ENCODE results near the gene PRDM5.

PRDM5 gene

GRCh38 chr4:120922381-120923206 lies at the start of gene PRDM5:
Gene PRDM5, minus strand, starts transcription at chr4:120922726. Its CDS starts 118 bp downstream, at chr4:120922608.
- DNase-seq (ENCODE audit: low spot score) = peak; percentile 57

GRCh38 chr4:120971884-120972283 lies 49.4 kb upstream of the PRDM5 start:
- DNase-seq (ENCODE audit: low spot score) = no peak

- no peak for DNase-seq (ENCODE audit: low spot score)
Observed at GRCh38 chr4:120965938-120966337, 43.4 kb upstream of the PRDM5 start.

DNA sequence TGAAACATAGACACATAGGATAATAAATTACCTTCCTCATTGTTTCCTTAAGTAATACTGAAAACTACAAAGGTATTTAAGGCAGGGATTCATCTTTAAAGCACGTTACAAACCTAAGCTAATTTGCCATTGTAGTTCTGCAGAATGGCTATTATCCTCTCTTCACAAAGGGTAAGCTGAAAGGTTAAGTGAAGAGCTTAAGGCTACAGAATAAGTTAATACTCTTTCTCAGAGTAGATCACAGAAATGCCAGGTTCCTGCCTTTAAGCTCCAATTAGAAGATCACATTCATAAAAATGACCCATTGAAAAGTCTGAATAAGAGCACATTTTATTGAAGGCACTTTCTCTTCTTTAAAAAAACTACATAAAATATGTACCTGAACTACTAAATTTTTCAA lies 42.1 kb upstream of the PRDM5 start:
- no peak for DNase-seq (ENCODE audit: low spot score)

DNA sequence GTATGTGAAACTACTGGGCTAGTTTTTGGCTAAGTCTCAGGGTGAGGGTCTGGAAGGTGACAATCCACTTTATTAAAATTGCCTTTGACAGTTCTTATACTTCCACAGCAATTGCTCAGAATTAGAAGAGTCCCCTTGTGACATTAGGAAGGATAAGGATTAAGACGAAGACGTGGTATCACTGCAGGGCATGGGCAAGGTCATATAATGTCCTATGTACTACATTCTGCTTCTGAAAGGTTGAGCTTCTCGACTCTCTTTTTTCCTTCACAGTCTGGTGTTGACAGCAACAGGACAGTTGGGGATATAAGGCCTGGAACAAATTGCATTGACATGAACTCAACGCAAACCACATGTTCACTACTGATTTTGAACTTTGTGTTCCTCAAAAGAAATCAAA lies 40.9 kb upstream of the PRDM5 start:
- DNase-seq (ENCODE audit: low spot score) = no peak

DNA sequence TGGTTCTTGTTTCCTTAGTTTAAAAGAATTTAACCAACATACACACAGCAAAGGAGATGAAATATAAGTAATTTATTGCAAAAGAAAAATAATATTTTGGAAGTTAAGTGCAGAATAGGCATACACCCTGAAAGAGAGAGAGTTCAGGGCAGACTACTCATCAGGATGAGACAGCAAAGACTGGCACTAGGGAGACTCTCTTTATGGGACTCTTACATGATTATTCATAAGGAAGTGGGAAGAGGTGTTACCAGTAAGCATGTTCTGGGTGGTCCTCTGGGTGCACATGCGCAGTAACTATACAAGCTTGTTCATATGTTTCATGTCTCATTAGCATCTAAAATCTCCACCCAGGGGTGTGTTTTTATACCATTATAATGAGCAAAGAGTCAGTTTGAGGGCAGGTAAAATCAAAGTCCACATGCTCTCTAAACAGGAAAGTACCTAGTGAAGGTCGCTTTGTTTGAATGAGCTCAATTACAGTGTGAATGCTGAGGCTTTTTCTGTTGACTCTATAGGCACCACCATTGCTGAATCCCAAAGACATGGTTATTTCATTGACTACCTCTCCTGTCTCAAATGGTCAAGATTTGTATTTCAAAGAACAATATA lies 38.2 kb upstream of the PRDM5 start:
- no peak for DNase-seq (ENCODE audit: low spot score)

DNA sequence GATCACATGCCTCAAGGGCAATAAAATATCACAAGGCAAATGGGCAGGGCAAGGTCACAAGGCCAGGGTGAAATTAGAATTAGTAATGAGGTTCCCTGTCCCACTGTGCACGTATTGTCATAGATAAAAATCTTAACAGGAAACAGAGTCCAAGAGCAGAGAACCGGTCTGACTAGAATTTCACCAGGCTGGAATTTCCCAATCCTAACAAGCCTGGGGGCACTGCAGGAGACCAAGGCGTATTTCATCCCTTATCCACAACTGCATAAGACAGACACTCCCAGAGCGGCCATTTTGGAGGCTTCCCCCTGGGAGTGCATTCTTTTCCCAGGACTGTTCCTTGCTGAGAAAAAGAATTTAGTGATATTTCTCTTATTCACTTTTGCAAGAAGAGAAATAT lies 25.9 kb upstream of the PRDM5 start:
- no peak for DNase-seq (ENCODE audit: low spot score)

GRCh38 chr4:120942776-120943175 lies 20.2 kb upstream of the PRDM5 start:
- DNase-seq (ENCODE audit: low spot score) = no peak

DNA sequence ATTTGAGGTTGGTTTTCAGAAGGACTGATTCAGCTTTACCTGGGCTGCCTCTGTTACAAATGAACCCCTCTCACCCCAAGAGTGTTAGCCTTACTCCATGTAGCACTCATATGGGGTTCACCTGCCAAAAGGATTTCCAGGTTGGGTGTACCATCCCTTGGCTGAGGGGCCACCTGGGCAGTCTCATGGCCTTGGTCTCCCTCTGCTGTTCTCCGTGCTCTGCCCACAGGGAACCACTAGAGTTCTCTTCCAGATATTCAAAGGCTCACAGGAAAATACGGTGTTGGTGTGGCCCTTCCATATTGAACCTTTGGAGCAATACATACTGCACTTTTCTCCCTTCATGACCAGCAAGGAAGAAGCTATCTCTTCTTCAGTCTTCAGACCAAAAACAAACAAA lies 18.0 kb upstream of the PRDM5 start:
- no peak for DNase-seq (ENCODE audit: low spot score)

DNA sequence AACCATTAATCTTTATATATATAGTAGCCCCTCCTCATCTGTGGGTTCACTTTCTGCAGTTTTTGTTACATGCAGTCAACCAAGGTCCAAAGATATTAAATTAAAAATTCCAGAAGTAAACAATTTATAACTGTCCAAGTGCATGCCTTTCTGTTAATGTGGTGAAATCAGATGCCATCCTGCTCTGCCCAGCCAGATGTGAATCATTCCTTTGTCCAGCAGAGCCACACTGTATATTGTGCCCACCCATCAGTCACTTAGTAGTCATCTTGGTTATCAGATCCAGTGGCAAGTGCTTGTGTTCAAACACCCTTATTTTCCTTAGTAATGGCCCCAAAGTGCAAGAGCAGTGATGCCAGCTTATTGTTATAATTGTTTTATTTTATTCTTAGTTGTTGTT lies 17.2 kb upstream of the PRDM5 start:
- no peak for DNase-seq (ENCODE audit: low spot score)

DNA sequence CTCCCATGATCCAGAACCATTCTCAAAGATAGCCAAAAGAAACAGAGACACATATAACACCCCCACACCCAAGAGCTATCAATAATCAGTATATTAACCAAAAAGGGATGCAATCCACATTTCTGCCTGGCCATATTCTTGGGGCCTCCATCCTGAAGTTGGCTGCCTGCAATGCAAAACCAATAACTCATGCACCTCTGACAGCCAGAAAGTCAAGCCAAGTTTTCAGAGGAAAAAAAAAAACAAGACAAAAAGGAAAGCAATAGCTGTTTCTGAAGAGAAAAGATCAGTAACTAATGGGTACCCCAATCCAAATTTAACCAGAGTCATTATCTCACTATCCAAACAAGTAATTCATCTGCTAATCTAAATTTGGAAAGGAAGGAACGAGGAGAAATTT lies 7.3 kb upstream of the PRDM5 start:
- DNase-seq (ENCODE audit: low spot score) = no peak

DNA sequence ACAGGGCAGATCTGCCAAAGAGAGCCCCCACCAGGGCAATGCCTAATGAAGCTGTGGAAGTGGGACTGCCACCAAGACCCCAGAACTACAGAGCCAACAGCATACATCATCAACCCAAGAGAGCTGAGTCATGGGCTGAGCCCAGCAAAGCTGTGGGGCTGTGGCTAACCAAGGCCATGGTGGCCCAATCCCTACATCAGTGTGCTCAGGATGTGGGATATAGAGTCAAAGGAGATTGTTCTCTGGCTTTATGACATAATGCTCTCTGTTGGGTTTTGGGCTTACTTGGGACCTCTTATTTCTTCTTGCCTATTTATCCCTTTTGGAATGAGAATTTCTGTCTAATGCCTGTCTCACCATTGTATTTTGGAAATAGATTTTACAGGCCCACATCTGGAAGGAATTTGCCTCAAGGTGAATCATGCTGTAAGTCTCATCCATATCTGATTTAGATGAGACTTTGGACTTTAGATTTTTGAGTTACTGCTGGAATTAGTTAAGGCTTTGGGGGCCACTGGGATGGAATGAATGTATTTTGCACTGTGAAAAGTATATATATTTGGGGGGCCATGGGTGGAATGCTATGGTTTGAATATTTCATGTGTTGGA lies 5.4 kb upstream of the PRDM5 start:
- DNase-seq (ENCODE audit: low spot score) = no peak

DNA sequence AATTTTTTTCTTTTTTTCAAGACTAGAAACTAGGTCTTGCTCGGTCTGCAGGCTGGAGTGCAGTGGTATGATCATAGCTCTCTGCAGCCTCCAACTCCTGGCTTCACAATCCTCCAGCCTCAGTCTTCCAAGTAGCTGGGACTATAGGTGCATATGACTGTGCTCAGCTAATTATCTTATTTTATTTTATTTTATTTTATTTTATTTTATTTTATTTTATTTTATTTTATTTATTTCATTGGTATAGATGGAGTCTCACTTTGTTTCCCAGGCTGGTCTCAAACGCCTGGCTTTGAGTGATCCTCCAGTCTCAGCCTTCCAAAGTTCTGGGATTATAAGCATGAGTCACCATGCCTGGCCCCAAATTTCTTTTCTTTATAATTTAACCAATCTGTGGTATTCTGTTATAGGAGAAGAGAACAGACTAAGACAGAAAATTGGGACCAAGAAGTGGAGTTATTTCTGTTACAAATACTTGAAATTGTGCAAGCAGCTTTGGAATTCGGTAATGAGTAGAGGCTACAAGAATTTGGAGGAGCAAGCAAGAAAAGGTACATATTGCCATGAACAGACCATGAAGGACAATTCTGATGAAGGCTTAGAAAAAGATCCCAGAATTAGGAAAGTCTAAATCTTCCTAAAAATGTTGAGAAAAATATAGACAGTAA lies 4.0 kb upstream of the PRDM5 start:
- DNase-seq (ENCODE audit: low spot score) = no peak

DNA sequence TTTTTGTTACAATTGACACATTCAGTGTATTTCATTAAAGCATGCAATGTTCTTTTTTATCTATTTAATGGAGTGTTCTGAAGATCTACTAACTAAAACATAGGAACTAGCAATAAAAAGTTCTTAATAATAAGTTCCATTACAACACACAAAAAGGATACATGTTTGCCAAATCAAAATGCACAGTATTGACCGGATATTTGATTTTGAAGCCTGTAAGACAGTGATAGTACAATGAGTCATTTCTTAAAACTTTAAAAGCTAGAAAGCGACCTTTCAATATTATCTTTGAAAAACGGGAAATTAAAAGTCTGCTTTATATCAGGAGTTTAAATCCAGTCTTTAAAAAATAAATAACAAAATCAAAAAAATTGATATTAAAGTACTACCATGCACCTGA lies 2.4 kb upstream of the PRDM5 start:
- DNase-seq (ENCODE audit: low spot score) = no peak

DNA sequence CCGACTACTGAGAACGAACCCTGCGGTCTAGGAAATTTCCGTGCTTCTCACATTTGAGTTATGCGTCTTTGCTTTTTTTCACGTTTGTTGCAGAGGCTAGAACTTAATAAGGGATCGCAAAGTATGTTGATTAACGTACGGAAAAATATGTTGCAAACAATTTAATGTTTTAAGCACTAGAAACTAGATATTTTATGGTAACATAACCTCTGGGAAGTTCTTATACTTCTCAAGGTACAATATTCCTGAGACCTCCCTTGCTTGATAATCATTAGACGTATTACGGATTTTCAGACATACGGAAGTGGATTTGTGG lies 639 bp upstream of the PRDM5 start:
- no peak for DNase-seq (ENCODE audit: low spot score)

- DNase-seq (ENCODE audit: low spot score) = peak; percentile 66
Observed at GRCh38 chr4:120921456-120922380, 808 bp downstream of the PRDM5 start.

- DNase-seq (ENCODE audit: low spot score) = no peak
Observed at GRCh38 chr4:120920666-120921065, 1.9 kb downstream of the PRDM5 start.

GRCh38 chr4:120919358-120919757 lies 3.2 kb downstream of the PRDM5 start:
- no peak for DNase-seq (ENCODE audit: low spot score)

GRCh38 chr4:120918788-120919187 lies 3.7 kb downstream of the PRDM5 start:
- DNase-seq (ENCODE audit: low spot score) = no peak

DNA sequence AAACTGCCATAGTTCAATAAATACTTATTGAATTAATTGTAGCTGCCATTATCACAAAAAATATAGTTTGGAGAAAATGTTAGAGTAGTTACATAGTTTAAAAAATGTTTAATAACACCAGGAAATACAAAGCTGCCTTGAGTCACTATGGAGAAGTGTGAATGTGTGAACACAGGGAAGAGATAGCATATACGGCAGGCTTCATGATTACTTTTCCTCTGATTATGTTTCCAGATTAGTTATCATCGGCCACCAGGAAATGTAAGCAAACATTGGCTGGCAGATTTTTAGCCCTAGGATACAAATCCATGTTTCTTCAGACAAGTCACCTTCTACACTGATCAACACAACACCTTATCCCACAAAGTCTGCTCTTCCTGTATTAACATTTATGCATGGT lies 4.4 kb downstream of the PRDM5 start:
- DNase-seq (ENCODE audit: low spot score) = no peak

GRCh38 chr4:120916937-120917336 lies 5.6 kb downstream of the PRDM5 start:
- no peak for DNase-seq (ENCODE audit: low spot score)

DNA sequence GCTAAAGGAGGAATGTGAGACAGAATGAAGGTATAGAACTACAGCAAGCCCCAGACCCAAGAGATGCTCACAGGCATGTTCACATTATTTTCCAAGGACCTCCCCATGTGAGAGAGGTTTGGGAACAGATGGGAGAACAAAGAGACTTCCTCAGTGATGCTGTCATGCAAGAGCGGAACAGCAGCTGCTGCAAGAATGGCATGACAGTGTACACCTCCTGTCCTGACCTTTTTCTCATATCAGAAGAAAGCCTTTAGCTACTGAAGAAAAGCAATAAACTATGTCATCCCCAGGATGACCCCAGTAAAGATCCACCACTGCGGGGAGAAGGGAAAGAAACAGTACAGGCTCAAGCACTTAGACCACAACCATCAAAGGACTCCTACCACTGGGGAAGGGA lies 7.2 kb downstream of the PRDM5 start:
- DNase-seq (ENCODE audit: low spot score) = no peak
